GM19395 (cell line): Measurements from ENCODE around the gene NCOA3.
"Not testable (repeated sequence)": the region's sequence is repeated elsewhere in the genome, so short reads cannot be mapped to it uniquely, and the experiment has no call there.

Experiments used
- ATAC-seq: cut with Tn5 transposase; IDR thresholded peaks from one replicate; pipeline ENCODE4 v1.9.1; 2021; ENCODE audit warnings: mild to moderate bottlenecking, moderate library complexity; ENCODE audit not compliant: unreplicated experiment

Gene NCOA3

GRCh38 chr20:47534405-47534804 is 32.7 kb downstream of the NCOA3 start:
- no peak for ATAC-seq

- ATAC-seq = no peak
These were observed 33.4 kb downstream of the NCOA3 start for GRCh38 chr20:47535088-47535487.

- ATAC-seq = no peak
These were observed 34.3 kb downstream of the NCOA3 start for GRCh38 chr20:47535994-47536393.

- ATAC-seq = no peak
These were observed 39.0 kb downstream of the NCOA3 start for GRCh38 chr20:47540443-47541354.

- no peak for ATAC-seq
These were observed 39.8 kb downstream of the NCOA3 start for GRCh38 chr20:47541355-47541922.

- ATAC-seq = no peak
These were observed 41.3 kb downstream of the NCOA3 start for GRCh38 chr20:47543006-47543431.

- no peak for ATAC-seq
These were observed 42.6 kb downstream of the NCOA3 start for GRCh38 chr20:47544240-47544639.

GRCh38 chr20:47544852-47545251 is 43.2 kb downstream of the NCOA3 start:
- ATAC-seq = no peak

- ATAC-seq = no peak
These were observed 43.8 kb downstream of the NCOA3 start for GRCh38 chr20:47545499-47545898.

GRCh38 chr20:47546184-47547033 is 44.7 kb downstream of the NCOA3 start:
- ATAC-seq = no peak

- no peak for ATAC-seq
These were observed 45.3 kb downstream of the NCOA3 start for GRCh38 chr20:47547034-47547387.

GRCh38 chr20:47549671-47550070 is 48.0 kb downstream of the NCOA3 start:
- ATAC-seq = no peak

GRCh38 chr20:47551222-47551621 is 49.5 kb downstream of the NCOA3 start:
- ATAC-seq = no peak

GRCh38 chr20:47551841-47552240 is 50.2 kb downstream of the NCOA3 start:
- ATAC-seq = no peak

GRCh38 chr20:47552996-47553395 is 51.3 kb downstream of the NCOA3 start:
- no peak for ATAC-seq

- not testable (repeated sequence) for ATAC-seq
These were observed 52.0 kb downstream of the NCOA3 start for GRCh38 chr20:47553594-47554235.

GRCh38 chr20:47554283-47554682 is 52.6 kb downstream of the NCOA3 start:
- ATAC-seq = not testable (repeated sequence)

GRCh38 chr20:47557218-47557617 is 55.5 kb downstream of the NCOA3 start:
- no peak for ATAC-seq

GRCh38 chr20:47557791-47558190 is 56.1 kb downstream of the NCOA3 start:
- no peak for ATAC-seq

GRCh38 chr20:47558295-47559066 is 56.8 kb downstream of the NCOA3 start:
- ATAC-seq = no peak
